NB4 (cell line): ENCODE results near the gene LGMN.

Source experiments
- MYC ChIP-seq: IDR thresholded peaks from 2 replicates; pipeline ENCODE4 v1.6.1; 2011; ENCODE audit warnings: low read depth, low read length
- TF ChIP-seq, protein P1 (sequence below): IDR thresholded peaks from 2 replicates; pipeline ENCODE4 v1.6.1; 2011; ENCODE audit warnings: low read depth, low read length
- TF ChIP-seq, protein P2 (sequence below): IDR thresholded peaks from one replicate; pipeline ENCODE4 v1.5.1; 2012; ENCODE audit warnings: low read depth, low read length

DNA sequence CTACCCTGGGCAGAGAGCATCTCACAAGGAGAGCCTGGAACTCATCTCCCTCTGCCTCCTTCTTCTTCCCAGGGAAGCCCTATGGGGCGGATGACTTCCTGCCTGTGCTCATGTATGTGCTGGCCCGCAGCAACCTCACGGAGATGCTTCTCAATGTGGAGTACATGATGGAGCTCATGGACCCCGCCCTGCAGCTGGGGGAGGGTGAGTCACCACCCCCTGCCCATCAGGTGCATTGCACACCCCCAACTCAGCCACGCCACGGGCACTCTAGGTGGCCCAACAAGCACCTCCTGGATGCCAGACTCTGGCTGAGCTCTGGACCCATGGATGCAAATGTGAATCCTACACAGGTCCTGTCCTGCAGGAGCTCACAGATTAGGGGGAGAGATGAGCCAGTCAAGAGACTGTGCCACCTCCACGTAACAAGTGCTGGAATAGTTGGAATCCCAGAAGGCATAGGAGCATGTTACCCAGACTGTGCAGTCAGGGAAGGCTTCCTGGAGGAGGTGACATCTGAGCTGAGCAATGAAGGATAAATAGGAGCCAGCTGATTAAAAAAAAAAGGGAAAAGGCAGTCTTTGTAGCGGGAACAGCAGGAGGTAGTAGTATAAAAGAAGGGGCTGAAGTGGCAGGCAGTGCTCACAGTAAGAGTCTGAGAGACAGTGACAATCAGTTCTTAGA, 71.9 kb downstream of the LGMN start:
- no peak for TF ChIP-seq MYC
- TF ChIP-seq, protein P1, sequence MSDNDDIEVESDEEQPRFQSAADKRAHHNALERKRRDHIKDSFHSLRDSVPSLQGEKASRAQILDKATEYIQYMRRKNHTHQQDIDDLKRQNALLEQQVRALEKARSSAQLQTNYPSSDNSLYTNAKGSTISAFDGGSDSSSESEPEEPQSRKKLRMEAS, result no peak
- TF ChIP-seq, protein P2, sequence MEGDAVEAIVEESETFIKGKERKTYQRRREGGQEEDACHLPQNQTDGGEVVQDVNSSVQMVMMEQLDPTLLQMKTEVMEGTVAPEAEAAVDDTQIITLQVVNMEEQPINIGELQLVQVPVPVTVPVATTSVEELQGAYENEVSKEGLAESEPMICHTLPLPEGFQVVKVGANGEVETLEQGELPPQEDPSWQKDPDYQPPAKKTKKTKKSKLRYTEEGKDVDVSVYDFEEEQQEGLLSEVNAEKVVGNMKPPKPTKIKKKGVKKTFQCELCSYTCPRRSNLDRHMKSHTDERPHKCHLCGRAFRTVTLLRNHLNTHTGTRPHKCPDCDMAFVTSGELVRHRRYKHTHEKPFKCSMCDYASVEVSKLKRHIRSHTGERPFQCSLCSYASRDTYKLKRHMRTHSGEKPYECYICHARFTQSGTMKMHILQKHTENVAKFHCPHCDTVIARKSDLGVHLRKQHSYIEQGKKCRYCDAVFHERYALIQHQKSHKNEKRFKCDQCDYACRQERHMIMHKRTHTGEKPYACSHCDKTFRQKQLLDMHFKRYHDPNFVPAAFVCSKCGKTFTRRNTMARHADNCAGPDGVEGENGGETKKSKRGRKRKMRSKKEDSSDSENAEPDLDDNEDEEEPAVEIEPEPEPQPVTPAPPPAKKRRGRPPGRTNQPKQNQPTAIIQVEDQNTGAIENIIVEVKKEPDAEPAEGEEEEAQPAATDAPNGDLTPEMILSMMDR, result no peak
